SKM-1 treated with dmso at 0.1 percent for 144 hours (cell line): Measurements from ENCODE around the gene MLIP.
A peak's percentile ranks its signal among the peaks of the same experiment; 100 is the strongest.
"Not testable (repeated sequence)": the region's sequence is repeated elsewhere in the genome, so short reads cannot be mapped to it uniquely, and the experiment has no call there.

Experiments
- DNase-seq: peaks from one replicate; lab custom pipeline; 2025; ENCODE audit not compliant: unreplicated experiment; lab: John Stamatoyannopoulos, UW

Gene MLIP

GRCh38 chr6:54135665-54136369 lies 24.6 kb downstream of the MLIP start:
- DNase-seq = no peak

DNA sequence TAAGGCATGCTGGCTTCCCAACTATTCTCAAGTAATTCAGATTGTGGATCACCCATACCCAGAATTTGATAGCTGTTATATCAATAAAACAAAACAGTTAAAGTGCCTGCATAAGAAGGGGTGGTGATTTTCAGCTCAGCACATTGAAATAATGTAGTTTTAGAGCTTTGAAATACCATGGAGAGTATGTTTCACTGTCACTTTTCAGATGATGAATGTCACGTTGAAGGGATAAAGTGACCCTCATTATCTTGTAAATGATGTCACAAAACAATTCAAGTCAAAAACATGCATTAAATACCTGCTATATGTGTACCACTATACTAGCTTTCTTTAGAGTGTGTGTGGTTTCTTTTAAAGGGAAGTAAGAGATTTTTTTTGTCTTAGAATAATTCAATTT lies 27.6 kb downstream of the MLIP start:
- no peak for DNase-seq

- DNase-seq = no peak
Measured at GRCh38 chr6:54140811-54141210, 29.6 kb downstream of the MLIP start.

GRCh38 chr6:54142889-54143519 lies 31.8 kb downstream of the MLIP start:
- DNase-seq = no peak

- no peak for DNase-seq
Measured at GRCh38 chr6:54151861-54152260, 40.6 kb downstream of the MLIP start.

GRCh38 chr6:54156650-54157250 lies 45.5 kb downstream of the MLIP start:
- no peak for DNase-seq

DNA sequence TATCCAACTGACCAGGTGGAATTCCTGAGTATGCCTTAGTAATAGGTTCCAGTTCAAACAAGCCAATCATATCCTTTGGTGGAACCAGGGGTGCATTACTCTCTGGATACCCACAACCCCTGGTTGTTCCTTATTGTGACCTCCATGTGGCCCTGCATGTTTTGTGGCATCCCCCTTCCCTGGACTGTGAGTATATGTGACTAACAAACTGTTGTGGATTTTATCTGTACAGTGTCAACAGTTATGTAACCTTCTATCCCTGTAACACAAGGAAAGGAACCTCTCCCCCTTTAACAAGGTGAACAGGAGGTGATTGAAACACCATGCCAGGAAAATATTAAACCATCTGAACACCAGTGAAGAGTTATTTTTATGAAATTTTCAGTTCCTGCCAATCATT lies 46.2 kb downstream of the MLIP start:
- no peak for DNase-seq

DNA sequence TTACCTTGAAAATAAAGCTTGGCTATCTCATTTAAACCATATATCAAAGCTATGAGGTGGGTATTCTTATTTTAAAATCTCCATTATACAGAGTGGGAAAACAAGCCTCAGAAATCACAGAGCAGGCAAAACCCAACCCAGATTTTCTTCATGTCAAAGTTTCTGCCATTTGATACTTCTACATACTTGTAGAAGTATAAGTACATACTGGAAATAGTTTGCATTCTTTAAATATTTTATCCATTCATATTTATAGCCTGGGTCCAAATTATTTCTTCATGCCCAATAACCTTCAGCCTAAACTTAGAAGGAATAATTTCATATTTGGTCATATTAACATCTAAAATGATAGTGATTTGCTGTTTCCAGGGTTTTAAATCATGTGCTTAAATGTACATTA lies 61.8 kb downstream of the MLIP start:
- no peak for DNase-seq

DNA sequence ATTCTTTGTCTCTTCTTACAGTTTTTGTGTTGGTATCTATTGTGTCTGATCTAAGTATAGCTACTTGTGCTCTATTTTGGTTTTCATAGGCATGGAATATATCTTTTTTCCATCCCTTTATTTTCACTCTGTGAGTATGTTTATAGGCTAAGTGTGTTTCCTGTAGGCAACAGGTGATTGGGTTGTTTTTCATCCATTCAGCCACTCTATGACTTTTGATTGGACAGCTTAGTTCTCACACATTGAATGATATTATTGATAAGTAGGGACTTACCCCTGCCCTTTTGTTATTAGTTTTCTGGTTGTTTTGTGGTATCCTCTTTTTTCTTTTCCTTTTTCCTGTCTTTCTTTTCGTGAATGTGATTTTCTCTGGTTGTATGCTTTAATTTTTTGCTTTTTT lies 67.9 kb downstream of the MLIP start:
- no peak for DNase-seq

DNA sequence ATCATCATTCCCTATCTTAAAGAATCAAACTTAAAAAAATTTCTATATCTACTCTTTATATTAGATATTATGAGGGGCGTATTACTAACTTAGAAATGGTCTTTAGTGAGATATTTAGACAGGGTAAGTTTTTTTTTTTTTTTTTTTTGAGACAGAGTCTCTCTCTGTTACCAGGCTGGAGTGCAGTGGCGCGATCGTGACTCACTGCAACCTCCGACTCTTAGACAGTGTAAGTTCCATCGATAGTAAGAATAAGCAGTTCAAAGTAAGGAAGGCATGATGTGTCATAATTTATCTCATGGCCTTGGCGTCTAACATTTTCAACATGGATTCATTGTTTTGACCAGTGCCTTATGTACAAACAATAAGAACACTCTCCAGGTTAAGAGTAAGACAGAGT lies 72.4 kb downstream of the MLIP start:
- no peak for DNase-seq

- DNase-seq = no peak
Measured at GRCh38 chr6:54185885-54186284, 74.6 kb downstream of the MLIP start.

- peak; percentile 74 for DNase-seq
Measured at GRCh38 chr6:54188846-54189245, 77.6 kb downstream of the MLIP start.

GRCh38 chr6:54191461-54191860 lies 80.2 kb downstream of the MLIP start:
- DNase-seq = peak; percentile 61

DNA sequence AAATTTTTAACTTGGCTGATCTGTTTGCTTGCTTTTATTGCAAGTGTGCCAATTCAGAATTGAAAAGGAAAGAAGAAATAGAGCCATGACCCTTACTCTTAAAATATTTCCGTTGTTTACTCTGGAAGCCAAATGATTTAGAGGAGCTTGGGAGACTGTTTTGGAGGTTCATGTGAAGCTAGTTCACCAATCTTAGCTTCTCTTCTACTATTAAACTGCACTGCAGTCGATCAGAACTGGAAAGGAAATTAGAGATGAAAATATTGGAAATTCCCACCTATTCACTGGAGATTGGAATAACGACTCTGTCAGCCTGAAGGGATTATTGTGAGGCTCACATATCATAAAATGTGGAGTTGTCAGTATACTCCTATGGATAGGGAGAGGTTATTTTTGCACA lies 81.8 kb downstream of the MLIP start:
- no peak for DNase-seq

GRCh38 chr6:54193560-54193959 lies 82.3 kb downstream of the MLIP start:
- no peak for DNase-seq

- no peak for DNase-seq
Measured at GRCh38 chr6:54194067-54194466, 82.8 kb downstream of the MLIP start.

DNA sequence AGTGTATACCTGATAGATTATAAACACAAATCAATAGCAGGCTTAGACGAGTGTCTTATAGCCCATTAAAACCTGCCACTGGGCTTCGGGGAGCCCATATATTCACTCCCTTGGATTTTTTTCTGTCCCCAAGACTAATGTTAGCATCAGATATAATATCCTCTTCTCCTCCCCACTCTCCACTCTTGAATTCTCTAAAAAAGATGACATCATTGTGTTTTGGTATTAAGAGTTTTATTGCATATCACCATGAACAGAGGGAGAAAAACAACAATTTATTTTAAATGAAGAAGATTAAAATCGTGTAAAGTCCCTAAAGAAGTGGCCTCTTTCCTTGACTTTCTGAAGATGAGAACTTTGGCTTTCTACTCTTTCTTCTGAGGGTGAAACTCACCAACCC lies 84.4 kb downstream of the MLIP start:
- no peak for DNase-seq

GRCh38 chr6:54196905-54197304 lies 85.7 kb downstream of the MLIP start:
- DNase-seq = no peak

GRCh38 chr6:54198134-54198533 lies 86.9 kb downstream of the MLIP start:
- DNase-seq = peak; percentile 96

- not testable (repeated sequence) for DNase-seq
Measured at GRCh38 chr6:54203474-54204035, 92.3 kb downstream of the MLIP start.

GRCh38 chr6:54204921-54205591 lies 93.8 kb downstream of the MLIP start:
- DNase-seq = no peak

DNA sequence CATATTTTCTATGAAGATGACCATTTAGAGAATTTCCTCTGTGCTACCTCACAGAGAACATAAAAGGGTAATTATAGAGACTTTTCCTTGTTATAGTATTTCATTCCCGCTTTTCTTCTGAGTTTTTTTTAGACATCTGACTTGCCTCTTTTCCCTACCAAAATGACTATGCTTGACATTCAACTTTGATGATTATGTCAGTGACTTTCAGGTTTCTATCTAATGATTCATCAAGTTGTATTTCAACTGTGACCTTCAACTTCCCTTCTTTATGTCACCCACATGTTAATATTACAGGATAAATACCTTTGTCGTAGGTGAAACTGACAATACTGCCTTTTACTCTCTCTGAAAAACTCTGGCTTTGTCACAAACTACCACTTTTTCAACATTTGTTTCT lies 95.3 kb downstream of the MLIP start:
- peak; percentile 10 for DNase-seq
